DOHH2 (cell line): Measurements from ENCODE around the gene SHC3.

Source experiments
- H3F3A ChIP-seq: fragments of 200-600 bp; sonication (generic), shearing (Covaris generic); 2 replicates; pipeline ENCODE4 v1.6.0; 2016; ENCODE audit warnings: antibody characterized with exemption, mild to moderate bottlenecking; ENCODE audit not compliant: control insufficient read depth, insufficient read depth
- H3K27ac ChIP-seq: fragments of 200-600 bp; sonication (generic); 2 replicates; pipeline ENCODE4 v1.5.1; 2014; ENCODE audit warnings: low read depth, mild to moderate bottlenecking, low read length, moderate library complexity
- H3K27me3 ChIP-seq: fragments of 200-600 bp; sonication (generic); 2 replicates; pipeline ENCODE4 v1.6.1; 2014; ENCODE audit warnings: mild to moderate bottlenecking, low read length, mixed read lengths; ENCODE audit not compliant: control insufficient read depth
- H3K36me3 ChIP-seq: fragments of 200-600 bp; sonication (generic); 2 replicates; pipeline ENCODE4 v1.6.1; 2014; ENCODE audit warnings: mild to moderate bottlenecking, low read length, moderate library complexity, mixed read lengths; ENCODE audit not compliant: control insufficient read depth
- H3K4me1 ChIP-seq: fragments of 200-600 bp; sonication (generic); 2 replicates; pipeline ENCODE4 v1.6.1; 2014; ENCODE audit warnings: mild to moderate bottlenecking, low read length, mixed read lengths; ENCODE audit not compliant: control insufficient read depth
- H3K4me2 ChIP-seq: fragments of 200-600 bp; sonication (generic); 2 replicates; pipeline ENCODE4 v1.6.0; 2014; ENCODE audit warnings: mild to moderate bottlenecking, low read length, moderate library complexity
- H3K4me3 ChIP-seq: fragments of 200-600 bp; sonication (generic); 2 replicates; pipeline ENCODE4 v1.5.1; 2014; ENCODE audit warnings: mild to moderate bottlenecking, low read length, mixed read lengths
- H3K79me2 ChIP-seq: fragments of 200-600 bp; sonication (generic); 2 replicates; pipeline ENCODE4 v1.6.1; 2014; ENCODE audit warnings: mild to moderate bottlenecking, low read length, mixed read lengths; ENCODE audit not compliant: control insufficient read depth
- H3K9me2 ChIP-seq: fragments of 200-600 bp; sonication (generic); replicated peaks from 2 replicates; pipeline ENCODE4 v1.6.1; 2014; ENCODE audit warnings: mild to moderate bottlenecking, low read length, mixed read lengths; ENCODE audit not compliant: control insufficient read depth
- H3K9me3 ChIP-seq: fragments of 200-600 bp; sonication (generic); 2 replicates; pipeline ENCODE4 v1.6.1; 2014; ENCODE audit warnings: antibody characterized with exemption, low read length, mixed read lengths; ENCODE audit not compliant: control insufficient read depth, insufficient read depth
- H4K20me1 ChIP-seq: fragments of 200-600 bp; sonication (generic); 2 replicates; pipeline ENCODE4 v1.6.0; 2014; ENCODE audit warnings: low read depth, mild to moderate bottlenecking, antibody characterized with exemption, low read length, moderate library complexity; ENCODE audit not compliant: control insufficient read depth, insufficient read depth
- EZH2phosphoT487 ChIP-seq: fragments of 200-600 bp; sonication (generic); IDR thresholded peaks from 2 replicates; pipeline ENCODE4 v1.6.1; 2017; ENCODE audit warnings: borderline replicate concordance, mild to moderate bottlenecking, antibody characterized with exemption, low read length, moderate library complexity, mixed read lengths
- TF ChIP-seq, protein P1 (sequence below): fragments of 200-600 bp; sonication (generic); IDR thresholded peaks from one replicate; pipeline ENCODE4 v1.5.1; 2014; ENCODE audit warnings: antibody characterized with exemption, mild to moderate bottlenecking, low read depth, low read length; ENCODE audit not compliant: poor library complexity, severe bottlenecking

SHC3 gene

GRCh38 chr9:89093201-89093975 lies 85.2 kb downstream of the SHC3 start:
- no peaks in the 10 kb centered on the region for H3K79me2 ChIP-seq
- no peak overlapping the region for H3K27ac ChIP-seq
- H3K4me2 ChIP-seq: no peak overlapping the region
- no peaks in the 10 kb centered on the region for H3K36me3 ChIP-seq
- H3K27me3 ChIP-seq: no peaks in the 10 kb centered on the region
- no peaks in the 10 kb centered on the region for H4K20me1 ChIP-seq
- TF ChIP-seq, protein P1, sequence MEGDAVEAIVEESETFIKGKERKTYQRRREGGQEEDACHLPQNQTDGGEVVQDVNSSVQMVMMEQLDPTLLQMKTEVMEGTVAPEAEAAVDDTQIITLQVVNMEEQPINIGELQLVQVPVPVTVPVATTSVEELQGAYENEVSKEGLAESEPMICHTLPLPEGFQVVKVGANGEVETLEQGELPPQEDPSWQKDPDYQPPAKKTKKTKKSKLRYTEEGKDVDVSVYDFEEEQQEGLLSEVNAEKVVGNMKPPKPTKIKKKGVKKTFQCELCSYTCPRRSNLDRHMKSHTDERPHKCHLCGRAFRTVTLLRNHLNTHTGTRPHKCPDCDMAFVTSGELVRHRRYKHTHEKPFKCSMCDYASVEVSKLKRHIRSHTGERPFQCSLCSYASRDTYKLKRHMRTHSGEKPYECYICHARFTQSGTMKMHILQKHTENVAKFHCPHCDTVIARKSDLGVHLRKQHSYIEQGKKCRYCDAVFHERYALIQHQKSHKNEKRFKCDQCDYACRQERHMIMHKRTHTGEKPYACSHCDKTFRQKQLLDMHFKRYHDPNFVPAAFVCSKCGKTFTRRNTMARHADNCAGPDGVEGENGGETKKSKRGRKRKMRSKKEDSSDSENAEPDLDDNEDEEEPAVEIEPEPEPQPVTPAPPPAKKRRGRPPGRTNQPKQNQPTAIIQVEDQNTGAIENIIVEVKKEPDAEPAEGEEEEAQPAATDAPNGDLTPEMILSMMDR: no peak
- TF ChIP-seq EZH2phosphoT487: no peak
- H3K9me3 ChIP-seq: no peaks in the 10 kb centered on the region
- no peaks in the 10 kb centered on the region; the same call in 1 of the 2 replicates for H3K9me2 ChIP-seq
- no peak overlapping the region for H3K4me3 ChIP-seq
- no peaks in the 10 kb centered on the region for H3K4me1 ChIP-seq
- H3F3A ChIP-seq: no peaks in the 10 kb centered on the region

- Histone ChIP-seq H3K27ac (no peak overlapping the region), H3K4me1 (no peaks in the 10 kb centered on the region), H3K27me3 (no peaks in the 10 kb centered on the region), H3K4me2 (no peak overlapping the region), H3K9me3 (no peaks in the 10 kb centered on the region), H3F3A (no peaks in the 10 kb centered on the region), H4K20me1 (no peaks in the 10 kb centered on the region), H3K79me2 (no peaks in the 10 kb centered on the region), H3K4me3 (no peak overlapping the region), H3K36me3 (no peaks in the 10 kb centered on the region), H3K9me2 (no peaks in the 10 kb centered on the region)
- TF ChIP-seq, protein P1: no peak
- TF ChIP-seq EZH2phosphoT487: no peak
Observed at GRCh38 chr9:89089176-89089575, 89.4 kb downstream of the SHC3 start.

DNA sequence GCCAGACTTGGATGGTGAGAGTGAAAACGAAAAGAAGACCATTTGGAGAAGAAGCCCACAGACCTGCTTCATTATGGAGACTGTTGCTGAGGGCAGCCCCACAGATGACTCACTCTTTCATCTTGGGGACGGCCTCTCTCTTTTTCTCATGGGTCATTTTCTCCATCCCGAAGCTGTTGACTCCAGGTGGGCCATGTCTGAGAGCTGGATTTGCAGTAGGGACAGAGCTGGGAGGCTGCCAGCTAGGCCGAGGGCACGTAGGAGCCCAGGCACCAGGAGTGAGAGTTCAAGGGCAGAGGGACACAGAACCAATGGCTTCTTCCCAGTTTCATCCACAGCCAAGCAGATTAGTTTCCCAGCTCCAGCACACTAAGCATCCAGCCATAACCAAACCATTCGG lies 95.0 kb downstream of the SHC3 start:
- no peak overlapping the region for H3K27ac ChIP-seq
- H3K79me2 ChIP-seq: no peaks in the 10 kb centered on the region
- H3F3A ChIP-seq: no peaks in the 10 kb centered on the region
- H3K27me3 ChIP-seq: no peaks in the 10 kb centered on the region
- no peak overlapping the region for H3K4me2 ChIP-seq
- H3K36me3 ChIP-seq: no peaks in the 10 kb centered on the region
- TF ChIP-seq EZH2phosphoT487: no peak
- TF ChIP-seq, protein P1: no peak
- H4K20me1 ChIP-seq: no peaks in the 10 kb centered on the region
- H3K4me1 ChIP-seq: no peaks in the 10 kb centered on the region
- no peaks in the 10 kb centered on the region for H3K9me2 ChIP-seq
- no peak overlapping the region for H3K4me3 ChIP-seq
- H3K9me3 ChIP-seq: no peaks in the 10 kb centered on the region
